ENCODE measurements around the gene NOS3. TPM values are rescaled to one million over a fixed set of nuclear protein-coding genes. Genes with fewer than 3 reads are reported as not detected.
A peak's percentile ranks its signal among the peaks of the same experiment; 100 is the strongest.

Gene NOS3
- total and polyA plus RNA-seq, 9 of the 15 experiments (the other 6 are each of a cell fraction or from before 2014, with no cell fraction given): 1.1 to 121 (median 23.6) TPM

DNA sequence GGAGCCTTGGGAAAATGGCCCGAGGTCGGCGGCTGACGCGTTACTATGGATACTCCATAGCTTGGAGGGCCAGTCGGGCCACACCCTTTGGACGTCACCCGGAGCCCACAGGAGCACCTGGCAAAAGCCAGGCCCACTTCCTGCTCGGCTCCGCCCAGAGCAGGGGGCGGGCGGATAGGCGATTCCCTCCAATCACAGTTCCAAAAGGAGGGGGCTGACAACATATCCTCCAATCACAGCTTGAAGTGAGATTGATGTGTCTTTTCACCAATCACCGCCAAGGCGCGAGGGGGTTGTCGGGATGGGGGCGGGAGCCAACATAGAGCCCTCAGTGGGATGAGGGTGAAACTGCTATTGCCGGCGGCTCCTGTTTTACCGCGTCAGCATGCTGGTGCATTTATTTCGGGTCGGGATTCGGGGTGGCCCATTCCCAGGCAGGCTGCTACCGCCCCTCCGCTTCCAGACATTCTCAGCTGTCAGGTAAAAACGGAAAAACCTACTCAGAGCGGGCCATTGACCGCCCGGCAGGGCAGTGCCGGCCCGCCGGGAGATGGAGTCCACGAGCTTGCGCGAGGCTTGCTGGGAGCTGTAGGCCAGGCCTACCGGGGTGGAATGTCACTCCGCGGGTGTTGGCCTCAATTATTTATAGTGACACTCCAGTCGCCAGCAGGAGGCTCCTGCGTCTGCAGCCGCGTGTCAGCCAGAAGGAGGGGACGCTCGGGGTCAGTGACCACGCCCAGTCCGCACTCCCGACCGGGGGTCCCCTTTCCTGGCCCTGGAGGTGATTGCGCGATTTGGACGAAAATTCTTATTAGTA, 37.5 kb downstream of the NOS3 start, which contains the start of gene ABCB8 (continued):
- TF ChIP-seq, protein P1, sequence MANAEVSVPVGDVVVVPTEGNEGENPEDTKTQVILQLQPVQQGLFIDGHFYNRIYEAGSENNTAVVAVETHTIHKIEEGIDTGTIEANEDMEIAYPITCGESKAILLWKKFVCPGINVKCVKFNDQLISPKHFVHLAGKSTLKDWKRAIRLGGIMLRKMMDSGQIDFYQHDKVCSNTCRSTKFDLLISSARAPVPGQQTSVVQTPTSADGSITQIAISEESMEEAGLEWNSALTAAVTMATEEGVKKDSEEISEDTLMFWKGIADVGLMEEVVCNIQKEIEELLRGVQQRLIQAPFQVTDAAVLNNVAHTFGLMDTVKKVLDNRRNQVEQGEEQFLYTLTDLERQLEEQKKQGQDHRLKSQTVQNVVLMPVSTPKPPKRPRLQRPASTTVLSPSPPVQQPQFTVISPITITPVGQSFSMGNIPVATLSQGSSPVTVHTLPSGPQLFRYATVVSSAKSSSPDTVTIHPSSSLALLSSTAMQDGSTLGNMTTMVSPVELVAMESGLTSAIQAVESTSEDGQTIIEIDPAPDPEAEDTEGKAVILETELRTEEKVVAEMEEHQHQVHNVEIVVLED (CRISPR knock-in tag; IDR thresholded peaks at IDR 0.05): peak; percentile 39
- TF ChIP-seq ZNF197 (CRISPR knock-in tag; IDR thresholded peaks at IDR 0.05; ENCODE audit: low read depth): peak; percentile 96
- 0 out of 2 replicates have a peak, but pooled peaks have one; percentile 51 for TF ChIP-seq RBM14 (IDR thresholded peaks at IDR 0.05; ENCODE audit: borderline replicate concordance, insufficient read depth, low read depth, low read length)
- no peak for TF ChIP-seq ARHGAP35 (IDR thresholded peaks at IDR 0.05; ENCODE audit: partially characterized antibody)
- TF ChIP-seq STAT5A (IDR thresholded peaks at IDR 0.05; ENCODE audit: borderline replicate concordance, low read length): no peak; the same call in 1 of the 2 replicates
- peak; percentile 81; the same call in 1 of the 2 replicates for TF ChIP-seq SAFB (IDR thresholded peaks at IDR 0.05; ENCODE audit: borderline replicate concordance, low read depth, low read length)
- TF ChIP-seq SETDB1 (IDR thresholded peaks at IDR 0.05; ENCODE audit: low read length): no peak
- TF ChIP-seq SOX6 (IDR thresholded peaks at IDR 0.05): peak; percentile 63; the same call in 1 of the 2 replicates
- no peak for TF ChIP-seq ZKSCAN8 (CRISPR knock-in tag; IDR thresholded peaks at IDR 0.05)
- TF ChIP-seq ZNF589 (CRISPR knock-in tag; IDR thresholded peaks at IDR 0.05; ENCODE audit: low read depth): peak; percentile 88; the same call in 1 of the 2 replicates
- TF ChIP-seq RNF2 (IDR thresholded peaks at IDR 0.05): peak; percentile 86
- TF ChIP-seq, protein P2, sequence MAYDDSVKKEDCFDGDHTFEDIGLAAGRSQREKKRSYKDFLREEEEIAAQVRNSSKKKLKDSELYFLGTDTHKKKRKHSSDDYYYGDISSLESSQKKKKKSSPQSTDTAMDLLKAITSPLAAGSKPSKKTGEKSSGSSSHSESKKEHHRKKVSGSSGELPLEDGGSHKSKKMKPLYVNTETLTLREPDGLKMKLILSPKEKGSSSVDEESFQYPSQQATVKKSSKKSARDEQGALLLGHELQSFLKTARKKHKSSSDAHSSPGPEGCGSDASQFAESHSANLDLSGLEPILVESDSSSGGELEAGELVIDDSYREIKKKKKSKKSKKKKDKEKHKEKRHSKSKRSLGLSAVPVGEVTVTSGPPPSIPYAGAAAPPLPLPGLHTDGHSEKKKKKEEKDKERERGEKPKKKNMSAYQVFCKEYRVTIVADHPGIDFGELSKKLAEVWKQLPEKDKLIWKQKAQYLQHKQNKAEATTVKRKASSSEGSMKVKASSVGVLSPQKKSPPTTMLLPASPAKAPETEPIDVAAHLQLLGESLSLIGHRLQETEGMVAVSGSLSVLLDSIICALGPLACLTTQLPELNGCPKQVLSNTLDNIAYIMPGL (CRISPR knock-in tag; IDR thresholded peaks at IDR 0.05): peak; percentile 67; the same call in 1 of the 2 replicates
- TF ChIP-seq, protein P3, sequence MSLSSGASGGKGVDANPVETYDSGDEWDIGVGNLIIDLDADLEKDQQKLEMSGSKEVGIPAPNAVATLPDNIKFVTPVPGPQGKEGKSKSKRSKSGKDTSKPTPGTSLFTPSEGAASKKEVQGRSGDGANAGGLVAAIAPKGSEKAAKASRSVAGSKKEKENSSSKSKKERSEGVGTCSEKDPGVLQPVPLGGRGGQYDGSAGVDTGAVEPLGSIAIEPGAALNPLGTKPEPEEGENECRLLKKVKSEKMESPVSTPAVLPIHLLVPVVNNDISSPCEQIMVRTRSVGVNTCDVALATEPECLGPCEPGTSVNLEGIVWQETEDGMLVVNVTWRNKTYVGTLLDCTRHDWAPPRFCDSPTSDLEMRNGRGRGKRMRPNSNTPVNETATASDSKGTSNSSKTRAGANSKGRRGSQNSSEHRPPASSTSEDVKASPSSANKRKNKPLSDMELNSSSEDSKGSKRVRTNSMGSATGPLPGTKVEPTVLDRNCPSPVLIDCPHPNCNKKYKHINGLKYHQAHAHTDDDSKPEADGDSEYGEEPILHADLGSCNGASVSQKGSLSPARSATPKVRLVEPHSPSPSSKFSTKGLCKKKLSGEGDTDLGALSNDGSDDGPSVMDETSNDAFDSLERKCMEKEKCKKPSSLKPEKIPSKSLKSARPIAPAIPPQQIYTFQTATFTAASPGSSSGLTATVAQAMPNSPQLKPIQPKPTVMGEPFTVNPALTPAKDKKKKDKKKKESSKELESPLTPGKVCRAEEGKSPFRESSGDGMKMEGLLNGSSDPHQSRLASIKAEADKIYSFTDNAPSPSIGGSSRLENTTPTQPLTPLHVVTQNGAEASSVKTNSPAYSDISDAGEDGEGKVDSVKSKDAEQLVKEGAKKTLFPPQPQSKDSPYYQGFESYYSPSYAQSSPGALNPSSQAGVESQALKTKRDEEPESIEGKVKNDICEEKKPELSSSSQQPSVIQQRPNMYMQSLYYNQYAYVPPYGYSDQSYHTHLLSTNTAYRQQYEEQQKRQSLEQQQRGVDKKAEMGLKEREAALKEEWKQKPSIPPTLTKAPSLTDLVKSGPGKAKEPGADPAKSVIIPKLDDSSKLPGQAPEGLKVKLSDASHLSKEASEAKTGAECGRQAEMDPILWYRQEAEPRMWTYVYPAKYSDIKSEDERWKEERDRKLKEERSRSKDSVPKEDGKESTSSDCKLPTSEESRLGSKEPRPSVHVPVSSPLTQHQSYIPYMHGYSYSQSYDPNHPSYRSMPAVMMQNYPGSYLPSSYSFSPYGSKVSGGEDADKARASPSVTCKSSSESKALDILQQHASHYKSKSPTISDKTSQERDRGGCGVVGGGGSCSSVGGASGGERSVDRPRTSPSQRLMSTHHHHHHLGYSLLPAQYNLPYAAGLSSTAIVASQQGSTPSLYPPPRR (CRISPR knock-in tag; IDR thresholded peaks at IDR 0.05; ENCODE audit: borderline replicate concordance): 0 out of 2 replicates have a peak, but pooled peaks have one; percentile 6
- TF ChIP-seq, protein P4, sequence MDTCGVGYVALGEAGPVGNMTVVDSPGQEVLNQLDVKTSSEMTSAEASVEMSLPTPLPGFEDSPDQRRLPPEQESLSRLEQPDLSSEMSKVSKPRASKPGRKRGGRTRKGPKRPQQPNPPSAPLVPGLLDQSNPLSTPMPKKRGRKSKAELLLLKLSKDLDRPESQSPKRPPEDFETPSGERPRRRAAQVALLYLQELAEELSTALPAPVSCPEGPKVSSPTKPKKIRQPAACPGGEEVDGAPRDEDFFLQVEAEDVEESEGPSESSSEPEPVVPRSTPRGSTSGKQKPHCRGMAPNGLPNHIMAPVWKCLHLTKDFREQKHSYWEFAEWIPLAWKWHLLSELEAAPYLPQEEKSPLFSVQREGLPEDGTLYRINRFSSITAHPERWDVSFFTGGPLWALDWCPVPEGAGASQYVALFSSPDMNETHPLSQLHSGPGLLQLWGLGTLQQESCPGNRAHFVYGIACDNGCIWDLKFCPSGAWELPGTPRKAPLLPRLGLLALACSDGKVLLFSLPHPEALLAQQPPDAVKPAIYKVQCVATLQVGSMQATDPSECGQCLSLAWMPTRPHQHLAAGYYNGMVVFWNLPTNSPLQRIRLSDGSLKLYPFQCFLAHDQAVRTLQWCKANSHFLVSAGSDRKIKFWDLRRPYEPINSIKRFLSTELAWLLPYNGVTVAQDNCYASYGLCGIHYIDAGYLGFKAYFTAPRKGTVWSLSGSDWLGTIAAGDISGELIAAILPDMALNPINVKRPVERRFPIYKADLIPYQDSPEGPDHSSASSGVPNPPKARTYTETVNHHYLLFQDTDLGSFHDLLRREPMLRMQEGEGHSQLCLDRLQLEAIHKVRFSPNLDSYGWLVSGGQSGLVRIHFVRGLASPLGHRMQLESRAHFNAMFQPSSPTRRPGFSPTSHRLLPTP (IDR thresholded peaks at IDR 0.05; ENCODE audit: borderline replicate concordance, extremely low read depth, insufficient read length): no peak
- TF ChIP-seq SMAD4 (CRISPR knock-in tag; conservative IDR thresholded peaks at IDR 0.05): peak; percentile 91

All from K562 (cell line).